ENCODE results near the gene USP17L29.
A peak's percentile ranks its signal among the peaks of the same experiment; 100 is the strongest.
"Not testable (repeated sequence)": the region's sequence is repeated elsewhere in the genome, so short reads cannot be mapped to it uniquely, and the experiment has no call there.

USP17L29 gene

GRCh38 chr4:9350866-9351265 lies 2.6 kb upstream of the USP17L29 start:
- H3K4me1 ChIP-seq (ENCODE audit: insufficient read depth, low read length); H2AFZ ChIP-seq (ENCODE audit: low read depth, low read length); H4K20me1 ChIP-seq (ENCODE audit: insufficient read depth, low read length); H3K4me3 ChIP-seq (ENCODE audit: low read depth in 1 of 2, low read length in 2 of 2); DNase-seq; H3K9ac ChIP-seq (ENCODE audit: low read depth, low read length); H3K27ac ChIP-seq (ENCODE audit: low read length); H3K4me2 ChIP-seq (ENCODE audit: insufficient read depth, low read length); H3K9me3 ChIP-seq (ENCODE audit: insufficient read depth, low read length, severe bottlenecking); H3K27me3 ChIP-seq (ENCODE audit: insufficient read depth, low read length, poor library complexity); H3K79me2 ChIP-seq (ENCODE audit: insufficient read depth, low read length); H3K36me3 ChIP-seq (ENCODE audit: insufficient read depth, low read length); ATAC-seq (ENCODE audit: insufficient read depth, low read depth): not testable (repeated sequence)

- H3K4me1 ChIP-seq (ENCODE audit: insufficient read depth, low read length); H3K79me2 ChIP-seq (ENCODE audit: insufficient read depth, low read length); H3K27ac ChIP-seq (ENCODE audit: low read length); H3K9me3 ChIP-seq (ENCODE audit: insufficient read depth, low read length, severe bottlenecking); DNase-seq; H3K27me3 ChIP-seq (ENCODE audit: insufficient read depth, low read length, poor library complexity); ATAC-seq (ENCODE audit: insufficient read depth, low read depth); H3K9ac ChIP-seq (ENCODE audit: low read depth, low read length); H3K36me3 ChIP-seq (ENCODE audit: insufficient read depth, low read length); H3K4me2 ChIP-seq (ENCODE audit: insufficient read depth, low read length); H3K4me3 ChIP-seq (ENCODE audit: low read depth in 1 of 2, low read length in 2 of 2); H4K20me1 ChIP-seq (ENCODE audit: insufficient read depth, low read length); H2AFZ ChIP-seq (ENCODE audit: low read depth, low read length): not testable (repeated sequence)
Measured at GRCh38 chr4:9362829-9363228, 9.4 kb downstream of the USP17L29 start, which contains the start of gene USP17L30. USP17L30 (plus strand) TSS chr4:9363129; CDS start chr4:9363129, 0 bp downstream.

GRCh38 chr4:9379881-9380280 lies 26.4 kb downstream of the USP17L29 start:
- H3K4me1 ChIP-seq (ENCODE audit: insufficient read depth, low read length); H3K36me3 ChIP-seq (ENCODE audit: insufficient read depth, low read length); H3K79me2 ChIP-seq (ENCODE audit: insufficient read depth, low read length); H3K27ac ChIP-seq (ENCODE audit: low read length); H3K4me2 ChIP-seq (ENCODE audit: insufficient read depth, low read length); DNase-seq; H2AFZ ChIP-seq (ENCODE audit: low read depth, low read length); H3K9ac ChIP-seq (ENCODE audit: low read depth, low read length); H4K20me1 ChIP-seq (ENCODE audit: insufficient read depth, low read length); H3K27me3 ChIP-seq (ENCODE audit: insufficient read depth, low read length, poor library complexity); H3K9me3 ChIP-seq (ENCODE audit: insufficient read depth, low read length, severe bottlenecking); ATAC-seq (ENCODE audit: insufficient read depth, low read depth); H3K4me3 ChIP-seq (ENCODE audit: low read depth in 1 of 2, low read length in 2 of 2): not testable (repeated sequence)

- not testable (repeated sequence) for H3K27me3 ChIP-seq (ENCODE audit: insufficient read depth, low read length, poor library complexity); H3K79me2 ChIP-seq (ENCODE audit: insufficient read depth, low read length); H3K27ac ChIP-seq (ENCODE audit: low read length); H3K4me3 ChIP-seq (ENCODE audit: low read depth in 1 of 2, low read length in 2 of 2); H3K9ac ChIP-seq (ENCODE audit: low read depth, low read length); H3K4me2 ChIP-seq (ENCODE audit: insufficient read depth, low read length); H3K36me3 ChIP-seq (ENCODE audit: insufficient read depth, low read length); H3K9me3 ChIP-seq (ENCODE audit: insufficient read depth, low read length, severe bottlenecking); H4K20me1 ChIP-seq (ENCODE audit: insufficient read depth, low read length); H3K4me1 ChIP-seq (ENCODE audit: insufficient read depth, low read length); H2AFZ ChIP-seq (ENCODE audit: low read depth, low read length); ATAC-seq (ENCODE audit: insufficient read depth, low read depth)
- DNase-seq, result peak; percentile 43
Measured at GRCh38 chr4:9381012-9381534, 27.6 kb downstream of the USP17L29 start.

- H3K4me2 ChIP-seq (ENCODE audit: insufficient read depth, low read length), result no peak overlapping the region
Measured at GRCh38 chr4:9384126-9384525, 30.7 kb downstream of the USP17L29 start.

GRCh38 chr4:9389001-9389400 lies 35.6 kb downstream of the USP17L29 start:
- not testable (repeated sequence) for H2AFZ ChIP-seq (ENCODE audit: low read depth, low read length); H3K4me2 ChIP-seq (ENCODE audit: insufficient read depth, low read length); H3K4me1 ChIP-seq (ENCODE audit: insufficient read depth, low read length); H4K20me1 ChIP-seq (ENCODE audit: insufficient read depth, low read length); ATAC-seq (ENCODE audit: insufficient read depth, low read depth); H3K9me3 ChIP-seq (ENCODE audit: insufficient read depth, low read length, severe bottlenecking); H3K9ac ChIP-seq (ENCODE audit: low read depth, low read length); DNase-seq; H3K4me3 ChIP-seq (ENCODE audit: low read depth in 1 of 2, low read length in 2 of 2); H3K27ac ChIP-seq (ENCODE audit: low read length); H3K79me2 ChIP-seq (ENCODE audit: insufficient read depth, low read length); H3K27me3 ChIP-seq (ENCODE audit: insufficient read depth, low read length, poor library complexity); H3K36me3 ChIP-seq (ENCODE audit: insufficient read depth, low read length)

More at GRCh38 chr4:9384126-9384525, 30.7 kb downstream of the USP17L29 start:
- ATAC-seq (ENCODE audit: insufficient read depth, low read depth) (no peak), DNase-seq (no peak)
- Histone ChIP-seq H3K4me1 (ENCODE audit: insufficient read depth, low read length) (no peaks in the 10 kb centered on the region), H3K9me3 (ENCODE audit: insufficient read depth, low read length, severe bottlenecking) (no peaks in the 10 kb centered on the region), H3K9ac (ENCODE audit: low read depth, low read length) (no peak overlapping the region), H3K4me3 (ENCODE audit: low read depth in 1 of 2, low read length in 2 of 2) (no peak overlapping the region), H3K27me3 (ENCODE audit: insufficient read depth, low read length, poor library complexity) (peaks cover 2% of the 10 kb centered on the region), H3K27ac (ENCODE audit: low read length) (no peak overlapping the region), H3K79me2 (ENCODE audit: insufficient read depth, low read length) (no peaks in the 10 kb centered on the region), H3K36me3 (ENCODE audit: insufficient read depth, low read length) (no peaks in the 10 kb centered on the region), H4K20me1 (ENCODE audit: insufficient read depth, low read length) (no peaks in the 10 kb centered on the region), H2AFZ (ENCODE audit: low read depth, low read length) (no peak overlapping the region)
- TF ChIP-seq CTCF (IDR thresholded peaks at IDR 0.05; ENCODE audit: borderline replicate concordance, extremely low read depth, low read length, poor library complexity, severe bottlenecking) (no peak), EZH2 (IDR thresholded peaks at IDR 0.05; ENCODE audit: borderline replicate concordance, low read depth, low read length, severe bottlenecking) (no peak)

Measured in DND-41 (cell line).